HepG2 (cell line): ENCODE measurements around the gene SIGLEC1. TPM values are rescaled to one million over a fixed set of nuclear protein-coding genes. Genes with fewer than 3 reads are reported as not detected.

Experiments
- CHD4 ChIP-seq: fragments of 200-600 bp; sonication (generic); IDR thresholded peaks from 2 replicates; pipeline ENCODE4 v1.7.0; 2017; ENCODE audit warnings: mild to moderate bottlenecking, low read length, borderline replicate concordance
- HNRNPL ChIP-seq: fragments of 200-400 bp; formaldehyde crosslinking; IDR thresholded peaks from 2 replicates; pipeline ENCODE4 v1.6.1; 2017; ENCODE audit warnings: mild to moderate bottlenecking, low read depth, low read length
- KLF6 ChIP-seq: IDR thresholded peaks from 2 replicates; pipeline ENCODE4 v1.8.0; 2016; ENCODE audit warnings: missing biosample characterization, missing genetic modification reagents
- MZF1 ChIP-seq: sonication (generic); formaldehyde crosslinking; IDR thresholded peaks from 2 replicates; pipeline ENCODE4 v1.8.1; 2023; ENCODE audit warnings: mild to moderate bottlenecking, missing genetic modification reagents, borderline replicate concordance
- NFATC3 ChIP-seq: sonication (generic); formaldehyde crosslinking; IDR thresholded peaks from 2 replicates; pipeline ENCODE4 v1.5.1; 2020; ENCODE audit warnings: mild to moderate bottlenecking, missing genetic modification reagents
- NFE2 ChIP-seq: sonication (generic); formaldehyde crosslinking; IDR thresholded peaks from 2 replicates; pipeline ENCODE4 v1.4.0; 2020; ENCODE audit warnings: missing genetic modification reagents
- PTBP1 ChIP-seq: fragments of 200-400 bp; formaldehyde crosslinking; IDR thresholded peaks from 2 replicates; pipeline ENCODE4 v1.6.1; 2018; ENCODE audit warnings: low read length, low read depth; ENCODE audit not compliant: poor library complexity, severe bottlenecking
- TAF15 ChIP-seq: fragments of 200-400 bp; formaldehyde crosslinking; IDR thresholded peaks from one replicate; pipeline ENCODE4 v1.6.1; 2018; ENCODE audit warnings: mild to moderate bottlenecking, low read depth, low read length; ENCODE audit not compliant: poor library complexity, severe bottlenecking
- TBL1XR1 ChIP-seq: fragments of 150-350 bp; IDR thresholded peaks from 2 replicates; pipeline ENCODE4 v1.6.1; 2014; ENCODE audit warnings: borderline replicate concordance, low read length; ENCODE audit not compliant: partially characterized antibody
- TGIF2 ChIP-seq: IDR thresholded peaks from 2 replicates; pipeline ENCODE4 v1.6.1; 2016; ENCODE audit warnings: control low read depth, missing compliant biosample characterization
- ZNF143 ChIP-seq: sonication (generic); formaldehyde crosslinking; IDR thresholded peaks from 2 replicates; pipeline ENCODE4 v1.4.0; 2020; ENCODE audit warnings: missing genetic modification reagents
- ZNF367 ChIP-seq: sonication (generic); formaldehyde crosslinking; IDR thresholded peaks from 2 replicates; pipeline ENCODE4 v1.4.0; 2020; ENCODE audit warnings: missing genetic modification reagents, borderline replicate concordance
- ZNF460 ChIP-seq: sonication (generic); formaldehyde crosslinking; IDR thresholded peaks from 2 replicates; pipeline ENCODE4 v1.5.1; 2020; ENCODE audit warnings: missing genetic modification reagents, mild to moderate bottlenecking, borderline replicate concordance
- ZNF530 ChIP-seq: sonication (generic); formaldehyde crosslinking; IDR thresholded peaks from 2 replicates; pipeline ENCODE4 v1.5.0; 2020; ENCODE audit warnings: low read depth, mild to moderate bottlenecking, missing genetic modification reagents
- ZSCAN9 ChIP-seq: IDR thresholded peaks from 2 replicates; pipeline ENCODE4 v1.6.1; 2016; ENCODE audit warnings: borderline replicate concordance
- polyA plus RNA-seq, 8 experiments: library from polyadenylated mRNA; depleted of rRNA in 3 of 8; stranded (reverse) in 7 of 8; unstranded in 1 of 8; fragments of >200 nt; fragmentation: Illumina TruSeq in 4 of 8; extraction: Trizol in 4 of 8; gene quantifications; 2 replicates each; pipeline versions ENCODE4 v1.2.1 to v1.2.3, GENCODE V29; 2011 to 2016; ENCODE audit warnings: low read depth in 4 of 8, missing spikeins in 1 of 8, mixed read lengths in 1 of 8; ENCODE audit not compliant: insufficient read depth in 1 of 8
- total RNA-seq, 5 experiments: library from RNA; depleted of rRNA; stranded (reverse); fragments of >200 nt; fragmentation: Illumina TruSeq; extraction: Trizol; gene quantifications; 2 replicates each; pipeline ENCODE4 v1.2.3, GENCODE V29; 2016; ENCODE audit warnings: low read depth in 1 of 5
- TF ChIP-seq, protein P1 (sequence below): sonication (generic); formaldehyde crosslinking; conservative IDR thresholded peaks from 2 replicates; pipeline ENCODE4 v1.4.0; 2020; ENCODE audit warnings: missing genetic modification reagents
- TF ChIP-seq, protein P2 (sequence below): sonication (generic); formaldehyde crosslinking; IDR thresholded peaks from 2 replicates; pipeline ENCODE4 v1.5.1; 2020; ENCODE audit warnings: missing genetic modification reagents, mild to moderate bottlenecking, borderline replicate concordance
- TF ChIP-seq, protein P3 (sequence below): sonication (generic); formaldehyde crosslinking; IDR thresholded peaks from 2 replicates; pipeline ENCODE4 v1.8.1; 2023; ENCODE audit warnings: mild to moderate bottlenecking, missing genetic modification reagents, borderline replicate concordance
- TF ChIP-seq, protein P4 (sequence below): sonication (generic); formaldehyde crosslinking; IDR thresholded peaks from 2 replicates; pipeline ENCODE4 v1.4.0; 2020; ENCODE audit warnings: missing genetic modification reagents
- TF ChIP-seq, protein P5 (sequence below): sonication (generic); formaldehyde crosslinking; IDR thresholded peaks from 2 replicates; pipeline ENCODE4 v1.5.0; 2020; ENCODE audit warnings: mild to moderate bottlenecking, missing genetic modification reagents
- TF ChIP-seq, protein P6 (sequence below): sonication (generic); formaldehyde crosslinking; IDR thresholded peaks from 2 replicates; pipeline ENCODE4 v1.4.0; 2020; ENCODE audit warnings: missing genetic modification reagents, borderline replicate concordance

SIGLEC1 gene
- total and polyA plus RNA-seq, 2 of the 13 experiments (the other 11 are each of a cell fraction or from before 2014, with no cell fraction given) = 0.01 TPM; not detected in 1

DNA sequence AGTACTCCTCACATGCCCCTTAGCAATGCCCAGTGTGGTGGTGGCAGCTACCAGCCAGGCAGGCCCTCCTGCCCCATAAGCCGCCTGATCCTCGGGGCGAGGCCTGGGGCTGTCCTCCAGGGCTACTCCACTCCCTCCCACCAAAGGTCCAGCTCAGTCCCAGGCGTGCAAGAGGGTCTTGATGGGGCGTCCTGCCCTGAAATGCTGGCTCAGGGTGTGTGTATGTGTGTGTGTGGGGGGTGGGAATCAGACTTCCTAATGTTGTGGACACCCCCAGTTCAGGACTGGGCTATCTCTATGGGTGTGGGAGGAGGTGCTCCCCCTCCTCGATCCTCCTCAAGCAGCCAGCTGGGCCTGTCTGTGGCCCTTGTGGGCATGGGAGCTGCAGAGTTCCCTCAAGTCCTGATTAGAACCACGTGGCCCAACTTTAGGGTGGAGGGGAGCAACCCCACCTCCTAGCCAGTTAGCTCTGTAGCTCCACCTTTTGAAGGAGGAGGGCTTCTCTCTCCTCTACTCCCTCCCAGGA is 27.6 kb upstream of the SIGLEC1 start (continued):
- TF ChIP-seq, protein P1, sequence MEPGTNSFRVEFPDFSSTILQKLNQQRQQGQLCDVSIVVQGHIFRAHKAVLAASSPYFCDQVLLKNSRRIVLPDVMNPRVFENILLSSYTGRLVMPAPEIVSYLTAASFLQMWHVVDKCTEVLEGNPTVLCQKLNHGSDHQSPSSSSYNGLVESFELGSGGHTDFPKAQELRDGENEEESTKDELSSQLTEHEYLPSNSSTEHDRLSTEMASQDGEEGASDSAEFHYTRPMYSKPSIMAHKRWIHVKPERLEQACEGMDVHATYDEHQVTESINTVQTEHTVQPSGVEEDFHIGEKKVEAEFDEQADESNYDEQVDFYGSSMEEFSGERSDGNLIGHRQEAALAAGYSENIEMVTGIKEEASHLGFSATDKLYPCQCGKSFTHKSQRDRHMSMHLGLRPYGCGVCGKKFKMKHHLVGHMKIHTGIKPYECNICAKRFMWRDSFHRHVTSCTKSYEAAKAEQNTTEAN (CRISPR knock-in tag) = 0 out of 2 replicates have a peak, but pooled peaks have one; percentile 14
- TF ChIP-seq KLF6 (CRISPR knock-in tag) (no peak), NFATC3 (CRISPR knock-in tag) (no peak), MZF1 (no peak), ZNF143 (peak; percentile 4; the same call in 1 of the 2 replicates), CHD4 (no peak), ZNF367 (no peak), HNRNPL (0 out of 2 replicates have a peak, but pooled peaks have one; percentile 61), TGIF2 (CRISPR knock-in tag) (no peak), ZSCAN9 (no peak), PTBP1 (no peak), ZNF530 (CRISPR knock-in tag) (no peak), TAF15 (no peak), NFE2 (no peak), ZNF460 (CRISPR knock-in tag) (no peak), TBL1XR1 (no peak)
- TF ChIP-seq, protein P2, sequence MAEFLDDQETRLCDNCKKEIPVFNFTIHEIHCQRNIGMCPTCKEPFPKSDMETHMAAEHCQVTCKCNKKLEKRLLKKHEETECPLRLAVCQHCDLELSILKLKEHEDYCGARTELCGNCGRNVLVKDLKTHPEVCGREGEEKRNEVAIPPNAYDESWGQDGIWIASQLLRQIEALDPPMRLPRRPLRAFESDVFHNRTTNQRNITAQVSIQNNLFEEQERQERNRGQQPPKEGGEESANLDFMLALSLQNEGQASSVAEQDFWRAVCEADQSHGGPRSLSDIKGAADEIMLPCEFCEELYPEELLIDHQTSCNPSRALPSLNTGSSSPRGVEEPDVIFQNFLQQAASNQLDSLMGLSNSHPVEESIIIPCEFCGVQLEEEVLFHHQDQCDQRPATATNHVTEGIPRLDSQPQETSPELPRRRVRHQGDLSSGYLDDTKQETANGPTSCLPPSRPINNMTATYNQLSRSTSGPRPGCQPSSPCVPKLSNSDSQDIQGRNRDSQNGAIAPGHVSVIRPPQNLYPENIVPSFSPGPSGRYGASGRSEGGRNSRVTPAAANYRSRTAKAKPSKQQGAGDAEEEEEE = 0 out of 2 replicates have a peak, but pooled peaks have one; percentile 27
- TF ChIP-seq, protein P3, sequence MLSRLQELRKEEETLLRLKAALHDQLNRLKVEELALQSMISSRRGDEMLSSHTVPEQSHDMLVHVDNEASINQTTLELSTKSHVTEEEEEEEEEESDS (CRISPR knock-in tag) = no peak
- TF ChIP-seq, protein P4, sequence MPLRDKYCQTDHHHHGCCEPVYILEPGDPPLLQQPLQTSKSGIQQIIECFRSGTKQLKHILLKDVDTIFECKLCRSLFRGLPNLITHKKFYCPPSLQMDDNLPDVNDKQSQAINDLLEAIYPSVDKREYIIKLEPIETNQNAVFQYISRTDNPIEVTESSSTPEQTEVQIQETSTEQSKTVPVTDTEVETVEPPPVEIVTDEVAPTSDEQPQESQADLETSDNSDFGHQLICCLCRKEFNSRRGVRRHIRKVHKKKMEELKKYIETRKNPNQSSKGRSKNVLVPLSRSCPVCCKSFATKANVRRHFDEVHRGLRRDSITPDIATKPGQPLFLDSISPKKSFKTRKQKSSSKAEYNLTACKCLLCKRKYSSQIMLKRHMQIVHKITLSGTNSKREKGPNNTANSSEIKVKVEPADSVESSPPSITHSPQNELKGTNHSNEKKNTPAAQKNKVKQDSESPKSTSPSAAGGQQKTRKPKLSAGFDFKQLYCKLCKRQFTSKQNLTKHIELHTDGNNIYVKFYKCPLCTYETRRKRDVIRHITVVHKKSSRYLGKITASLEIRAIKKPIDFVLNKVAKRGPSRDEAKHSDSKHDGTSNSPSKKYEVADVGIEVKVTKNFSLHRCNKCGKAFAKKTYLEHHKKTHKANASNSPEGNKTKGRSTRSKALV (CRISPR knock-in tag) = no peak
- TF ChIP-seq, protein P5, sequence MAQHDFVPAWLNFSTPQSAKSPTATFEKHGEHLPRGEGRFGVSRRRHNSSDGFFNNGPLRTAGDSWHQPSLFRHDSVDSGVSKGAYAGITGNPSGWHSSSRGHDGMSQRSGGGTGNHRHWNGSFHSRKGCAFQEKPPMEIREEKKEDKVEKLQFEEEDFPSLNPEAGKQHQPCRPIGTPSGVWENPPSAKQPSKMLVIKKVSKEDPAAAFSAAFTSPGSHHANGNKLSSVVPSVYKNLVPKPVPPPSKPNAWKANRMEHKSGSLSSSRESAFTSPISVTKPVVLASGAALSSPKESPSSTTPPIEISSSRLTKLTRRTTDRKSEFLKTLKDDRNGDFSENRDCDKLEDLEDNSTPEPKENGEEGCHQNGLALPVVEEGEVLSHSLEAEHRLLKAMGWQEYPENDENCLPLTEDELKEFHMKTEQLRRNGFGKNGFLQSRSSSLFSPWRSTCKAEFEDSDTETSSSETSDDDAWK = no peak
- TF ChIP-seq, protein P6, sequence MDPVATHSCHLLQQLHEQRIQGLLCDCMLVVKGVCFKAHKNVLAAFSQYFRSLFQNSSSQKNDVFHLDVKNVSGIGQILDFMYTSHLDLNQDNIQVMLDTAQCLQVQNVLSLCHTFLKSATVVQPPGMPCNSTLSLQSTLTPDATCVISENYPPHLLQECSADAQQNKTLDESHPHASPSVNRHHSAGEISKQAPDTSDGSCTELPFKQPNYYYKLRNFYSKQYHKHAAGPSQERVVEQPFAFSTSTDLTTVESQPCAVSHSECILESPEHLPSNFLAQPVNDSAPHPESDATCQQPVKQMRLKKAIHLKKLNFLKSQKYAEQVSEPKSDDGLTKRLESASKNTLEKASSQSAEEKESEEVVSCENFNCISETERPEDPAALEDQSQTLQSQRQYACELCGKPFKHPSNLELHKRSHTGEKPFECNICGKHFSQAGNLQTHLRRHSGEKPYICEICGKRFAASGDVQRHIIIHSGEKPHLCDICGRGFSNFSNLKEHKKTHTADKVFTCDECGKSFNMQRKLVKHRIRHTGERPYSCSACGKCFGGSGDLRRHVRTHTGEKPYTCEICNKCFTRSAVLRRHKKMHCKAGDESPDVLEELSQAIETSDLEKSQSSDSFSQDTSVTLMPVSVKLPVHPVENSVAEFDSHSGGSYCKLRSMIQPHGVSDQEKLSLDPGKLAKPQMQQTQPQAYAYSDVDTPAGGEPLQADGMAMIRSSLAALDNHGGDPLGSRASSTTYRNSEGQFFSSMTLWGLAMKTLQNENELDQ = no peak
